ENCODE data around the gene TCERG1.

TCERG1 gene

GRCh38 chr5:146446861-146447733 lies at the start of gene TCERG1:
Gene TCERG1, plus strand, starts transcription at chr5:146447333. Its CDS starts 17 bp downstream, at chr5:146447350.
- DNase-seq (ENCODE audit: low read depth in 2 of 2) = peak; percentile 95 to 96

- DNase-seq (ENCODE audit: low read depth in 2 of 2) = no peak
Observed at GRCh38 chr5:146398826-146399225, 48.3 kb upstream of the TCERG1 start.

GRCh38 chr5:146399481-146399880 lies 47.7 kb upstream of the TCERG1 start:
- no peak for DNase-seq (ENCODE audit: low read depth in 2 of 2)

GRCh38 chr5:146400201-146400600 lies 46.9 kb upstream of the TCERG1 start:
- DNase-seq (ENCODE audit: low read depth in 2 of 2) = no peak

- no peak for DNase-seq (ENCODE audit: low read depth in 2 of 2)
Observed at GRCh38 chr5:146401021-146401420, 46.1 kb upstream of the TCERG1 start.

GRCh38 chr5:146402949-146403348 lies 44.2 kb upstream of the TCERG1 start:
- no peak for DNase-seq (ENCODE audit: low read depth in 2 of 2)

- no peak for DNase-seq (ENCODE audit: low read depth in 2 of 2)
Observed at GRCh38 chr5:146409054-146409671, 38.0 kb upstream of the TCERG1 start.

- DNase-seq (ENCODE audit: low read depth in 2 of 2) = no peak
Observed at GRCh38 chr5:146410272-146410671, 36.9 kb upstream of the TCERG1 start.

- DNase-seq (ENCODE audit: low read depth in 2 of 2) = no peak
Observed at GRCh38 chr5:146419696-146420095, 27.4 kb upstream of the TCERG1 start.

GRCh38 chr5:146425023-146425422 lies 22.1 kb upstream of the TCERG1 start:
- no peak for DNase-seq (ENCODE audit: low read depth in 2 of 2)

- no peak for DNase-seq (ENCODE audit: low read depth in 2 of 2)
Observed at GRCh38 chr5:146426305-146426704, 20.8 kb upstream of the TCERG1 start.

- DNase-seq (ENCODE audit: low read depth in 2 of 2) = no peak
Observed at GRCh38 chr5:146426853-146427618, 20.1 kb upstream of the TCERG1 start.

GRCh38 chr5:146427619-146427997 lies 19.5 kb upstream of the TCERG1 start:
- no peak for DNase-seq (ENCODE audit: low read depth in 2 of 2)

- DNase-seq (ENCODE audit: low read depth in 2 of 2) = no peak
Observed at GRCh38 chr5:146428658-146429057, 18.5 kb upstream of the TCERG1 start.

- no peak for DNase-seq (ENCODE audit: low read depth in 2 of 2)
Observed at GRCh38 chr5:146440353-146440752, 6.8 kb upstream of the TCERG1 start.

GRCh38 chr5:146440870-146441495 lies 6.2 kb upstream of the TCERG1 start:
- DNase-seq (ENCODE audit: low read depth in 2 of 2) = no peak

GRCh38 chr5:146441896-146442295 lies 5.2 kb upstream of the TCERG1 start:
- no peak for DNase-seq (ENCODE audit: low read depth in 2 of 2)

GRCh38 chr5:146447734-146448380 lies 724 bp downstream of the TCERG1 start:
- DNase-seq (ENCODE audit: low read depth in 2 of 2) = peak; percentile 8 to 16

- DNase-seq (ENCODE audit: low read depth in 2 of 2) = no peak
Observed at GRCh38 chr5:146448783-146449519, 1.8 kb downstream of the TCERG1 start.

GRCh38 chr5:146450002-146450401 lies 2.9 kb downstream of the TCERG1 start:
- no peak for DNase-seq (ENCODE audit: low read depth in 2 of 2)

GRCh38 chr5:146451411-146451810 lies 4.3 kb downstream of the TCERG1 start:
- no peak for DNase-seq (ENCODE audit: low read depth in 2 of 2)

Measured in stimulated activated CD8-positive, alpha-beta memory T cell treated with anti-CD3 and anti-CD28 coated beads, Interleukin-15, amount 100 ng/mL, for 48 hours (primary cell).